Measurements from ENCODE around the gene RXFP1. TPM values are rescaled to one million over a fixed set of nuclear protein-coding genes. Genes with fewer than 3 reads are reported as not detected.
"Not testable (repeated sequence)": the region's sequence is repeated elsewhere in the genome, so short reads cannot be mapped to it uniquely, and the experiment has no call there.

The RXFP1 gene
- total RNA-seq, 1 donor from 2014 or later, result not detected

DNA sequence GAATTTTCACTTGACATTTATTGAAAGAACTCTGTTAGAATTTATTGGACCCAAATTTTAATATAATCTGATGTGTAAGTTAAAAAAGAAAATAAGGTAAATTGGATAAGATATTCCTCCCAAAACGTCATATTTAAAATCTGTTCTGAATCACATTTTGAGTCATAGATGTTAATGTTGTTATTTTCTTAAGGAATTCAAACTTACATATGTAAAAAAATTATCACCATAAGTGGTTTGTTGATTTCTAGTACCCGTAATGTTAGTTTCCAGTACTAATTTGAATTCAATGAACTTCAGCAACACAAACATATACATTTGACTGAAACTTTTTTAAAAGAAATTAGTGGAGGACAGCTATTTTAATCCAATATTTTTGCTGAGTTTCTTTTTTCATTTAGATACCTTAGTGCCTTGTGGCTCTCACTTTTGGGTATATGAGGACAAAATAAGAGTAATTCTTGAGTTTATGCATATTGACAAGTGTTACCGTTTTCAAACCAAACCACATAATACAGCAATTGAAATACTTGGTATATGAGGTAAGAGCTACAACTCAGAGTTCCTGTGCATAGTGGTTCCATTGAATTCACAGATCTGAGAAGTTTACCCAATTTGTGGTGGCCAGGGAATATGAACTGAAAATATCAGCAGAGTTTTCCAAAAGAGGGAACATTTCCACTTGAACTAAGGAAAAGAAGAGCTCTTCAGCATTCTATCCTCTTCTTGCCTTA, 78.2 kb downstream of the RXFP1 start:
- intact Hi-C loops (cut with DNase I), result no loop called here
- no peak for ATAC-seq

DNA sequence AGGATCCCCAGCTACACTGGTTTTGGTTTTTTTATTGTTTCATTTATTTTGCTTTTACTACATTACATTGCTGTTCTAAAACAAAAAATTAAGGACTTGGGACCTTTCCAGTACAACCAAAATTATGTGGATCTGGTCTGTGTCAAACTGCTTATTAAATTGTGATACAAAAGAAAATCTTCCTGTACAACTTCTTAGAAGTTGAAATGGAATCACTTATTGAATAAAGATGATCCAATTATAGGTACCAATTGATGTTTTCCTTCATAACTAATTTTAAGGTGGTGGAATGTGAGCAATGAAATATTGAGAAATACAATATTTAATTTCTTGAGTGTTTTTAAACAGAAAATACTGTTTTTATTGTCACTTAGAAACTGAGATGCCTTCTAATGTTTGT, 82.7 kb downstream of the RXFP1 start:
- no peak for ATAC-seq
- intact Hi-C loops (cut with DNase I), result no loop called here
- no peak for DNase-seq (ENCODE audit: low spot score)

More for the DNA sequence above, 78.2 kb downstream of the RXFP1 start:
- DNase-seq (ENCODE audit: low spot score), result no peak

DNA sequence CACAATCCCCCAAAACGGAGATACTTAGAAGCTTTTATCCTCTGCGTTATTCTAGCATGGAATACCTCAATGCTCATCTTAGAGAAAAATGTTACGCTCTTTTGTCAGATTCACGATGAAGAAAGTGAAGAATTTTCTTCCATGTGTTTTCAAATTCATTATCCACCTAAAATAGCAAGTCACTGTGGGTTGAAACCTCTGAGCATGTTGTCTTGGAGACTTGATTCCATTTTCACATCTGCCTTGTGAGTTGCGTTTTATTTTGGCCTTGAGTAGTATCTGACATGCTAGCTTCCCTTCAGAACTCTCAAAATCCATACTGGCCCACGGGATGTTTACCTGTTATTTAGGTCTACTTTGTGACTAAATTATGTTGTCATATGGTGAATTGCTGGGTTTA, 83.7 kb downstream of the RXFP1 start:
- ATAC-seq (no peak), DNase-seq (ENCODE audit: low spot score) (no peak)
- intact Hi-C loops (cut with DNase I), result no loop called here

DNA sequence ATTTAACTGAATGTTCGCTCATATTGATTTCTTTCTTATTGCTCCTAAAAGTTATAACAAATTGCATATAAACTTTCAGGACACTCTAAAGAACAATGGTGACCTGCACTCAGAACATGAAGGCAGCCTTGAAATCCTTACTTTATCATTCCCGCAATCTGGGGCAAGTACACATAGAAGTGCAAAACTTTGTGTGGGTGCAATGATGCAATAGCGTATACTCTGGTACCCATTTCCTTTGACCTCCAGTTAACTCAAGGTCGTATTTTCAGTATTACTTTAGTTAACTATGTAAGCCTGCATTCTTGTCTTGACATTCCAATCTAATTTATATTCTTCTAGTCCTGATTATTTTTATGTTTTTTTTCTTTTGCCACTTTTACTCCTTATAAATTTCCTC, 85.3 kb downstream of the RXFP1 start:
- DNase-seq (ENCODE audit: low spot score), result no peak
- intact Hi-C loops (cut with DNase I), result no loop called here
- no peak for ATAC-seq

DNA sequence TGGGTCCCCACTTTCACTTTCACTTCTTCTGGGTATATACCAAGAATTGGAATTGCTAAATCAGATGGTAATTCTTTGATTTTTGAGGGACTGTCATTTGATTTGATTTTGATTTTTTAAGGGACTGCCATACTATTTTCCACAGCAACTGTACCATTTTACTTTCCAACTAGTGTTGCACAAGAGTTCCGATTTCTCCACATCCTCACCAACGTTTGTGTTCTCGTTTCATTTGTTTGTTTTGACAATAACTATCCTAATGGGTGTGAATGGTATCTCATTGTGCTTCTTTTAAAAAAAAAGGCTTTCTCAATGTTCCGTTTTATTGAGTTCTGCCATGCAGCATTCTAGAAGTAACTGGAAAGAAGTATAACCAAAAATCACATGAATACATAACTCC, 87.4 kb downstream of the RXFP1 start:
- DNase-seq (ENCODE audit: low spot score), result no peak
- no peak for ATAC-seq
- intact Hi-C loops (cut with DNase I), result no loop called here

DNA sequence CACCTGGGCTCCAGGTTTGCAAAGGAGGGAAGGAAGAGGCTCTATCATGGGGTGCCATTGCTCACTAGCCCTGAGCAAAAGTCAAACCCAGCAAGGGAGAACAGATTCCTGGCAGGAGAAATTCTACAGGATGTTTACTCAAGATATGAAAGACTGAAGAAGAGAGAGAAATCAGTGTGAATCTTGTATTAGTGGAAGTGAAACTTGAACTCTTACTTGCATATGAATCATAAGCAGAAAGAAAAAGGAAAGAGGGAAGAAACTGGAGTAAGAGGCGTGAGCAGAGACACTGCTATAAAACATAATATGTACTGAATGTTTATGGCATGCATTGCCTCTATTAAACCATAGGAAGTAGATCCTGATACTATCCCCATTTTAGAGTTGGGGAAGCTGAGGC, 89.1 kb downstream of the RXFP1 start:
- intact Hi-C loops (cut with DNase I), result no loop called here
- DNase-seq (ENCODE audit: low spot score), result no peak
- no peak for ATAC-seq

DNA sequence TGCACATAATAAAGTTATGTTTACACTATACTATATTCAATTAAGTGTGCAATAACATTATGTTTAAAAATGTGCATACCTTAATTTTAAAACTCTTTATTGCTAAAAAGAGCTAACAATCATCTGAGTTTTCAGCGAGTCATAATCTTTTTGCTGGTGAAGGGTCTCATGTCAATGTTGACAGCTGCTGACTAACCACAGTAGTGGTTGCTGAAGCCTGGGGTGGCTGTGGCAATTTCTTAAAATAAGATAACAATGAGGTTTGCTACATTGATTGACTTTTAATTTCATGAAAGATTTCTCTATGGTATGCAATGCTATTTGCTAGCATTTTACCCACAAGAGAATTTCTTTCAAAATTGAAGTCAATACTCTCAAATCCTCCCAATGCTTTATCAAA, 91.4 kb downstream of the RXFP1 start:
- DNase-seq (ENCODE audit: low spot score) (no peak), ATAC-seq (no peak)
- intact Hi-C loops (cut with DNase I), result no loop called here

DNA sequence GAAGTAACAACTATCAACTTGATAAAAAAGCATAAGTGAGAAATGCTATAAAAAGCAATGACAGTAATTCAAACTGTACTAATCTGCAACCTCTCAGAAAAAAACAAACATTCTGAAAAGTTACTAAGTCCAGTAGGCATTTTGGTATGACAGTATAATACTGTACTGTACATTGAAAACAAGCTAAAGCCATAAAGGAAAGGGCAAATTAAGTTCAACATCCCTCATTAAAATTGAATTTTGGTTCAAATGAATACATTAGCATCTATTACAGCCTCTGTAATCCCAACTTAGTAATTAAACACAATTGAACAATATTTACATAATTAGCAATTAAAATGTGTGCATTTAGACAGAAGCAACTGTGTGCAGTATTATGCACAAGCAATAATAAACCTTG, 96.3 kb downstream of the RXFP1 start:
- ATAC-seq (no peak), DNase-seq (ENCODE audit: low spot score) (no peak)
- intact Hi-C loops (cut with DNase I), result no loop called here

DNA sequence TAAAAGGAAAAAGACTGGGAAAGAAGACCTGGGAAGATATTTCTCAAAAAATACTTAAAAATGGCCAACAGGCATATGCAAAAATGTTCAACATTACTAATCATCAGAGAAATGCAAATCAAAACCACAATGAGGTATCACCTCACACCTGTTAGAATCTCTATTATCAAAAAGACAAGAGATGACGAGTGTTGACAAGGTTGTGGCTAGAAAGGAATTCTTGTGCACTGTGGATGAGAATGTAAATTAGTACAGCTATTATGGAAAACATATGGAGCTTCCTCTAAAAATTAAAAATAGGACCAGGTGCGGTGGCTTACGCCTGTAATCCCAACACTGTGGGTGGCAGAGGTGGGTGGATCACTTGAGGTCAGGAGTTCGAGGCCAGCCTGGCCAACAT, 100.0 kb downstream of the RXFP1 start:
- DNase-seq (ENCODE audit: low spot score), result no peak
- ATAC-seq, result no peak
- intact Hi-C loops (cut with DNase I), result no loop called here

DNA sequence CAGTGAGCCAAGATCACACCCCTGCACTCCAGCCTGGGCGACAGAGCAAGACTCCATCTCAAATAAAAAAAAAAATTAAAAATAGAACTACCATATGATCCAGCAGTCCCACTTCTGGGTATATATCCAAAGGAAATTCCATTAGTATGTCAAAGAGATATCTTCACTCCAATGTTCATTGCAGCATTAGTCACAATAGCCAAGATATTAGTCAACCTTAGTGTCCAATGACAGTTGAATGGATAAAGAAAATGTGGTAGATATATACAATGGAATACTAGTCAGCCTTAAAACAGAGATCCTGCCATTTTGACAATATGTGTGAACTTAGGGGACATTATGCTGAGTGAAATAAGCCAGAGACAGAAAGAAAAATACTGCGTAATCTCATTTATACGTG, 100.6 kb downstream of the RXFP1 start:
- no peak for DNase-seq (ENCODE audit: low spot score)
- ATAC-seq, result no peak
- intact Hi-C loops (cut with DNase I), result no loop called here

DNA sequence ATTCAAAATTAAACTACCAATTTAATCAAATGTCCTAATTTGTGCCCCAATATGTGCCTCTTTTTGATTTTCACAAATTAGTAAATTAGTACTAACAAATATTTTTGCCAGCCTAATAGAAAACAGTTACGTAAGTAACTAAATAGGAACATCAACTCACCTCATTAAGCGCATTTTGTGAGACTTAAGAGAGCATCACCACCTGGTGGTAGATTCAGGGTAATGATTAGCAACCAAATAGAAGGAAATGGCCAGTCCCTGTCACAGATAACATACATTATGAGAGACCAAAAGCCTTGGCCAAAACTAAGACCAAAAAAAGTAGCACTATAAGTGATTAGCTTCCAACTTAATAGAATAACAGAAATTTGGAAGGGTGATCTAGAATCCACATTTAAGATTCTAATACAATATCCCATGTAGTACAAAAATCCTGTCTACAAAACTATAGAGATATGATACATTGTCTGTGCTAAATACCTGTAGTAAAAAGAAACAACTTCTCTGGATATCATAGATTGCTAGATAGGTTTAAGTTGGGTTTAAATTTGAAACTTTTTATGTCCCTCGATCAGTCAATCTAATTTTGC, 103.3 kb downstream of the RXFP1 start:
- DNase-seq (ENCODE audit: low spot score), result no peak
- intact Hi-C loops (cut with DNase I), result no loop called here
- ATAC-seq, result peak; percentile 76

DNA sequence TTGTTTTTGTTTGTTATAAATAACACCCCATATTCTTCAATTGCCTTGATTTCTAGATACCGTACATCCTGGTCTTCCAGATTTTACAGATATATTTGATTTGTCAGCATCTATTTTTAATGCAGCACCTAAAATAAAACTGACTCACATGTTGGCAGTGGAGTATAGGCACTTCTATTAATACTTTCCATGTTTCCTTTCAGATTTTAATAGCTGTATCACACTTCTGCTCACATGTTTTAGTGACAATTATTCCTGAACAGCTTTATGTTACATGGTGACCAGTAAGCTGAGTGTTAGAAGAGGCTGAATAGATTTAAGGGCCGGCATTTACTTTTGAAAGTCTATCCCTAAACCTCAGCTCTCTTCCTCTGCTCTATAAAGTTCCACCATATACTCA, 103.9 kb downstream of the RXFP1 start:
- ATAC-seq, result no peak
- intact Hi-C loops (cut with DNase I), result no loop called here
- DNase-seq (ENCODE audit: low spot score), result no peak

DNA sequence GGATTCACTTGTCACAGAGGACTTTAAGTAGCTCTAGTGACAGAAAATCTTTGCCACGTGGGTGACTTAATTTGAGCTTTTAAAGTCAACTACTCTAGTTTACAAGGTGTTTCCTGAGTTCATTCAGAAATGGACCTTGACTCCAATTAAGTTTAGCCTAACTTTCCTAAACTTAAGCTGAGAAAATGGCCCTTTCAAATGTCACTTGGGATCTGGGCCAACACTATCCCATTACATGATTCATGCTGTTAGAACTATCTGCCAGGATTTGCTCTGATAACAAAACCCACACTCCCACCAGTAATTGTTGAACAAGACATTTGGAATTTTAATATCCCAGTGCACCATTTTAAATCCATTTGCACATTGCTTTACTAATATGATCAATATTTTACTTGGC, 109.2 kb downstream of the RXFP1 start:
- intact Hi-C loops (cut with DNase I), result no loop called here
- no peak for ATAC-seq

DNA sequence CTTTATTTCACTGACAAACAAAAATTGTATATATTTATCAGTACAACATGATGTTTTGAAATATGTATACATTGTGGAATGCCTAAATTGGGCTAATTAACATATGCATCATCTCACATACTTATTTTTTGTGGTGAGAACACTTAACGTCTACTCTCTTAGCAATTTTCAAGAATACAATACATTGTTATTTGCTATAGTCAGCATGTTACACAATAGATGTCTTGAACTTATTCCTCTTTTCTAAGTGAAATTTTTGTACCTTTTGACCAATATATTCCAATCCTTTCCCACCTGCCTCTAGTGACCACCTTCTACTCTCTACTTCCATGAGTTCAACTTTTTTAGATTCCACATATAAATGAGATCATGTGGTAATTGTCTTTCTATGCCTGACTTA, 114.9 kb downstream of the RXFP1 start:
- ATAC-seq (no peak), DNase-seq (ENCODE audit: low spot score) (no peak)
- intact Hi-C loops (cut with DNase I), result no loop called here

More for the DNA sequence above, 109.2 kb downstream of the RXFP1 start:
- no peak for DNase-seq (ENCODE audit: low spot score)

DNA sequence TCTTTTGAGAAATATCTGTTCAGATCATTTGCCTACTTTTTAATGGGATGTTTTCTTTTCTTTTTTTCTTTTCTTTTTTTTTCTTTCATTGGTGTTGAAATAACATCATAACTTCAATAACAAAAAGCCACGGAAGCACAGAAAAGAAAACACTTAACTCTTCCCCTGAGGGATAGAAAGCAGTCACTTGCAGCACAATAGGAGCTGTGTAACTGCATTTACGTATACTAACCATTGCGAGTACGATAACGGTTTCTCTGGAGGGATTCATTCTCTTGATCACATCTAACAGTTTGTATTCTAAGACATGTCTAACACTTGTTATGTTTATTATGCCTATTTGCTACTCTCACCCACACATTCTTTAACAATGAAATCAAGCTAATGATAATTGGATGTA, 122.7 kb downstream of the RXFP1 start:
- no peak for ATAC-seq
- DNase-seq (ENCODE audit: low spot score), result no peak
- intact Hi-C loops (cut with DNase I), result no loop called here

DNA sequence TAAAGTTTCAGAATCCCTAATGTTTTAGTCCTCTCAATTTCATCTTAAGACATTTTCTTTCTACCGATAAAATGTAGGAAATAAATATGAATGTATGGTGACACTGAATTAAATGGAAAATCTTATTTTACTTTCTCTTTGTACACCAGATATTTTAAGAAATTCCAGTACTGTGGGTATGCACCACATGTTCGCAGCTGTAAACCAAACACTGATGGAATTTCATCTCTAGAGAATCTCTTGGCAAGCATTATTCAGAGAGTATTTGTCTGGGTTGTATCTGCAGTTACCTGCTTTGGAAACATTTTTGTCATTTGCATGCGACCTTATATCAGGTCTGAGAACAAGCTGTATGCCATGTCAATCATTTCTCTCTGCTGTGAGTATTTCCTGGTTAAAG, 123.1 kb downstream of the RXFP1 start:
- ATAC-seq (no peak), DNase-seq (ENCODE audit: low spot score) (no peak)
- intact Hi-C loops (cut with DNase I), result no loop called here

DNA sequence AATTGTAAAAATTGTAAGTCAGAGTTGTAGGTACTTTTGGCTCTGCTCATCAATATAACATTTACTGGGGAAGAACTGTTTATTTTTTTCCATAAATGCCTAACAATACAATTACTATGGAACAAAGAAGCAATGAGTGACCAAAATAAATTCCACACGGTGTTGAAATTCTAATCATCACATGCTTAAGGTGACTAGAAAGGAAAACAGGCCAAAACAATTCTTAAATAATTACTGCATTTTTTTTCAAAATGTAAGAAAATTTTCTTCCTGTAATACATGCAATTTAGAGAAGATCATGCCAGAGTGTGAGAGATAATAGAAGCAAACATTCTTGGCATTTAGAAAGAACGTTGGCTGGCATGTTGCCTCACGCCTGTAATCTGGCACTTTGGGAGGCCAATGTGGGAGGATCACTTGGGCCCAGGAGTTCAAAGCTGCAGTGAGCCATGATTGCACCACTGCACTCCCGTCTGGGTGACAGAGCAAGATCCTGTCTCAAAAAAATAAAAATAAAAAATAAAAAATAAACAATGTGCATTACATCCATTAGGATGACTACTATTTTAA, 127.5 kb downstream of the RXFP1 start:
- intact Hi-C loops (cut with DNase I), result no loop called here
- DNase-seq (ENCODE audit: low spot score) (no peak), ATAC-seq (no peak)

DNA sequence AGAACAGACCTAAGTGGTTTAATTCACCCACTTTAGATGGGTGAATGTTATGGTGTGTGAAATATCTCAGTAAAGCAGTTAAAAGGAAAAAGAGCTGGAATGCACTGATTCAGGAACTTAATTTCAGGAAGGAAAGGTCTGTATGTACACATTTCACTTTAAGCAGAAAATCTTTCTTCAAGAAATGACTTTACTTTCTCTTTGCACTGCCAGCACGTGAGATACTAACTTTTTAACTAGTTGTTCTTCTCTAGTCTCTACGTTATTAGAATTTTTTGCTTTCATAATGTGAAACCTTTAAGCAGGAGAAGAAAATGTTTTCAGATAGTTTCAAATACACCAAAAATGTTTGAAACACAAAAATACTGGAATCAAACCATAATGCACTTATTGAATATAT, 131.2 kb downstream of the RXFP1 start:
- DNase-seq (ENCODE audit: low spot score), result no peak
- ATAC-seq, result no peak
- intact Hi-C loops (cut with DNase I), result no loop called here

DNA sequence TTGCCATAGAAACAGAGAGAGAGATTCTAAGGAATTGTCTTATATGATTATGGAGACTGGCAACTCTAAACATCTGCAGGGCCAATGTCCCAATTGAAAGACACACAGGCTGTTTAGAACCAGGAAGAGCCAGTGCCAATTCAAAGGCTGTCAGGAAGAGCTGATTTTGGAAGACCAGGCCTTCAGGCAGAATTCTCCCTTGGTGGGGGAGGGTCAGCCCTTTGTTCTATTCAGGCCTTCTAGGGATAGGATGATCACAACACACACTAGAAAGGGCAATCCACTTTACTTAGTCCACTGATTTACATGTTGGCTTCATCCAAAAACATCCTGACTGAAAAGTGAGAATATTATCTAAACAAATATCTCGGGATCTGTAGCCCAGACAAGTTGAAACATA, 134.8 kb downstream of the RXFP1 start:
- no peak for DNase-seq (ENCODE audit: low spot score)
- no peak for ATAC-seq
- intact Hi-C loops (cut with DNase I), result no loop called here

DNA sequence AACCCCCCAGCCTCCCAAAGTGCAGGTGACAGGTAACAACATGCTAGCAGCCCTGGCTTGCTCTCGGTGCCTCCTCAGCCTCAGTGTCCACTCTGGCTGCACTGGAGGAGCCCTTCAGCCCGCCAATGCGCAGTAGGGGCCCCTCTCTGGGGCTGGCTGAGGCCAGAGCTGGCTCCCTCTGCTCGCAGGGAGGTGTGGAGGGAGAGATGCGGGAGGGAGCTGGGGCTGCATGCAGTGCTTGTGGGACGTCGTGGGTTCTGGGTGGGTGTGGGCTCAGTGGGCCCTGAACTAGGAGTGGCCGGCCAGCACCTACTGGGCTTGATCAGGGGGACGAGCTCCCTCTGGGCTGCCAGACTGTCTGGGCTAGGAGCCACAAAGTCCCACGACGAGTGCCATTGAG, 135.6 kb downstream of the RXFP1 start:
- no peak for ATAC-seq
- intact Hi-C loops (cut with DNase I), result no loop called here
- DNase-seq (ENCODE audit: low spot score), result no peak

DNA sequence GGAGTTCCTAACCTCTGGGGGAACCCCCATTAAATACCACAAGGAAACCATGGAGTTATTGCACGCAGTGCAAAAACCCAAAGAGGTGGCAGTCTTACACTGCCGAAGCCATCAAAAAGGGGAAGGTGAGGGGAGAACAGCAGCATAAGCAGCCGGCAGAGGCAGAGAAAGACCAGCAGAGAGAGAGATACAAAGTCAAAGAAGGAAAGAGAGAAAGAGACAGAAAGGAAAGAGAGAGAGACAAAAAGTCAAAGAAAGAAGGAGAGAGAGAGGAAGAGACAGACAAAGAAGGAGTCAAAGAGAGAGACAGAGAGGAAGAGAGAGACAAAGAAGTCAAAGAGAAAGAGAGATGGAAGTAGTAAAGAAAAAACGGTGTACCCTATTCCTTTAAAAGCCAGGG, 141.6 kb downstream of the RXFP1 start:
- DNase-seq (ENCODE audit: low spot score); ATAC-seq; intact Hi-C loops (cut with DNase I): not testable (repeated sequence)
